Right atrium auricular region (tissue), 2 donors: Measurements from ENCODE around the gene CLTA. TPM values are rescaled to one million over a fixed set of nuclear protein-coding genes. Genes with fewer than 3 reads are reported as not detected.
"Not testable (repeated sequence)": the region's sequence is repeated elsewhere in the genome, so short reads cannot be mapped to it uniquely, and the experiment has no call there.

Source experiments
- DNase-seq: peaks from one replicate; pipeline ENCODE4 v3.0.0-alpha.2; 2019; ENCODE audit warnings: low spot score
- H3K27ac ChIP-seq, 2 donors: fragments of 200-600 bp; sonication (generic); 1 replicate in 1 of 2; 2 replicates in 1 of 2; pipeline ENCODE4 v1.5.1; 2016 to 2019
- H3K27me3 ChIP-seq, 2 donors: fragments of 200-600 bp; sonication (generic); one replicate each; pipeline versions ENCODE4 v1.5.1 to v1.6.0; 2017 to 2019
- H3K36me3 ChIP-seq: fragments of 200-600 bp; sonication (generic); one replicate; pipeline ENCODE4 v1.5.1; 2016
- H3K4me1 ChIP-seq, 2 donors: fragments of 200-600 bp; sonication (generic); one replicate each; pipeline versions ENCODE4 v1.5.1 to v1.6.0; 2017 to 2019
- H3K4me3 ChIP-seq, 2 donors: fragments of 200-600 bp; sonication (generic); 1 replicate in 1 of 2; 2 replicates in 1 of 2; pipeline ENCODE4 v1.5.1; 2017 to 2019; ENCODE audit warnings: mild to moderate bottlenecking in 1 of 2, moderate library complexity in 1 of 2
- H3K9me3 ChIP-seq, 2 donors: fragments of 200-600 bp; sonication (generic); one replicate each; pipeline ENCODE4 v1.5.1; 2019
- CTCF ChIP-seq, 2 donors: fragments of 200-600 bp; sonication (generic); IDR thresholded peaks; one replicate each; pipeline ENCODE4 v1.5.1; 2019; ENCODE audit warnings: antibody characterized with exemption in 2 of 2
- total RNA-seq, 2 donors: library from RNA; depleted of rRNA; stranded (reverse); fragments of >200 nt; gene quantifications; one replicate each; pipeline ENCODE4 v1.1.0, GENCODE V29; 2016

The CLTA gene
- total RNA-seq, 2 donors from 2014 or later: 67.2 to 87.7 TPM

- no peaks in the 10 kb centered on the region for H3K9me3 ChIP-seq
- no peak overlapping the region for H3K4me3 ChIP-seq
- H3K27me3 ChIP-seq: no peaks in the 10 kb centered on the region
- no peaks in the 10 kb centered on the region for H3K36me3 ChIP-seq
- no peak overlapping the region for H3K27ac ChIP-seq
- no peak for DNase-seq
- TF ChIP-seq CTCF (IDR thresholded peaks at IDR 0.05): no peak
- no peaks in the 10 kb centered on the region for H3K4me1 ChIP-seq
These were observed 16.9 kb upstream of the CLTA start for GRCh38 chr9:36173861-36174260.

DNA sequence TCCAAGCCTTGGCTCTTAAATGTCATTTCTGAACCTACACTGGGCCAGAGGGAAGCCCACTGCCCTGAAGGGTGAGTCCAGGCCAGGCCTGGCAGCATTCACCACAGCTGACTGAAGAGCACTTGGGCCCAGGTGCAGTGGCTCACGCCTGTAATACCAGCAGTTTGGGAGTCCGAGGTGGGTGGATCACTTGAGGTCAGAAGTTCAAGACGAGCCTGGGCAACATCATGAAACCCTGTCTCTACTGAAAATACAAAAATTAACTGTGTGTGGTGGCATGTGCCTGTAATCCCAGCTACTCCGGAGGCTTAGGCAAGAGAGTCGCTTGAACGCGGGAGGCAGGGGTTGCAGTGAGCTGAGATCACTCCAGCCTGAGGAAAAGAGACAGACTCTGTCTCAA, 16.4 kb upstream of the CLTA start:
- Histone ChIP-seq H3K4me1 (no peaks in the 10 kb centered on the region), H3K9me3 (no peaks in the 10 kb centered on the region), H3K27ac (no peak overlapping the region), H3K27me3 (no peaks in the 10 kb centered on the region), H3K36me3 (no peaks in the 10 kb centered on the region), H3K4me3 (no peak overlapping the region)
- TF ChIP-seq CTCF (IDR thresholded peaks at IDR 0.05): no peak
- no peak for DNase-seq

GRCh38 chr9:36174731-36175130, 16.0 kb upstream of the CLTA start:
- no peaks in the 10 kb centered on the region for H3K9me3 ChIP-seq
- no peaks in the 10 kb centered on the region for H3K36me3 ChIP-seq
- H3K27ac ChIP-seq: no peak overlapping the region
- no peaks in the 10 kb centered on the region for H3K4me1 ChIP-seq
- TF ChIP-seq CTCF (IDR thresholded peaks at IDR 0.05): no peak
- no peak for DNase-seq
- H3K4me3 ChIP-seq: no peak overlapping the region
- no peaks in the 10 kb centered on the region for H3K27me3 ChIP-seq

DNA sequence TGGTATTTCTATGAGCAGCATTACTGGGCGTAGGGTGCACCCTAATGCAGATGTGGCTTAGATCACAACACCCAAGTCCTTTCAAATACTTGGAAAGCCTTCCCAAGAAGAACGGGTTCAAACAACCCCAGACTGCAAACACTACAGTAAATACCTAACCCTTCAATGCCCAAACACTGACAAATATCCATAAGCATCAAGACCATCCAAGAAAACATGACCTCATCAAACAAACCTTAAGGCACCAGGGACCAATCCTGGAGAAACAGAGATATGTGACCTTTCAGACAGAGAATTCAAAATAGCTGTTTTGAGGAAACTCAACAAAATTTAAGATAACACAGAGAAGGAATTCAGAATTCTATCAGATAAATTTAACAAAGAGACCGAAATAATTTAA, 15.5 kb upstream of the CLTA start:
- not testable (repeated sequence) for DNase-seq

GRCh38 chr9:36176496-36176895, 14.2 kb upstream of the CLTA start:
- not testable (repeated sequence) for H3K4me1 ChIP-seq, DNase-seq, H3K4me3 ChIP-seq, H3K27ac ChIP-seq, H3K27me3 ChIP-seq, H3K9me3 ChIP-seq, H3K36me3 ChIP-seq

More for the DNA sequence above, 15.5 kb upstream of the CLTA start:
- H3K4me3 ChIP-seq, H3K36me3 ChIP-seq, H3K27me3 ChIP-seq, H3K9me3 ChIP-seq, H3K27ac ChIP-seq, H3K4me1 ChIP-seq: not testable (repeated sequence)

DNA sequence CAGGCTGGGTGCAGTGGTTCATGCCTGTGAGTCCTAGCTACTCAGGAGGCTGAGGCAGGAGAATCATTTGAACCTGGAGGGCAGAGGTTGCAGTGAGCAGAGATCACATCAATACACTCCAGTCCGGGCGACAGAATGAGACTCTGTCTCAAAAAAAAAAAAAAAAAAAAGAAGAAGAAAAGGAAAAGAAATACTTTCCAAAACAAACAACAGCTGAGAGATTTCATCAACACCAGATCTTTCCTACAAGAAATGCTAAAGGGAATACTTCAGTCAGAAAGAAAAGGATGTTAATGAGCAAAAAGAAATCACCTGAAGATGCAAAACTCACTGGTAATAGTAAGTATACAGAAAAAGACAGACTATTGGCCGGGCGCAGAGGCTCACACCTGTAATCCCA, 13.2 kb upstream of the CLTA start:
- no peaks in the 10 kb centered on the region for H3K27me3 ChIP-seq
- no peaks in the 10 kb centered on the region for H3K4me1 ChIP-seq
- DNase-seq: peak; percentile 23
- no peak overlapping the region for H3K4me3 ChIP-seq
- H3K9me3 ChIP-seq: no peaks in the 10 kb centered on the region
- H3K36me3 ChIP-seq: no peaks in the 10 kb centered on the region
- H3K27ac ChIP-seq: no peak overlapping the region
- TF ChIP-seq CTCF (IDR thresholded peaks at IDR 0.05): no peak

DNA sequence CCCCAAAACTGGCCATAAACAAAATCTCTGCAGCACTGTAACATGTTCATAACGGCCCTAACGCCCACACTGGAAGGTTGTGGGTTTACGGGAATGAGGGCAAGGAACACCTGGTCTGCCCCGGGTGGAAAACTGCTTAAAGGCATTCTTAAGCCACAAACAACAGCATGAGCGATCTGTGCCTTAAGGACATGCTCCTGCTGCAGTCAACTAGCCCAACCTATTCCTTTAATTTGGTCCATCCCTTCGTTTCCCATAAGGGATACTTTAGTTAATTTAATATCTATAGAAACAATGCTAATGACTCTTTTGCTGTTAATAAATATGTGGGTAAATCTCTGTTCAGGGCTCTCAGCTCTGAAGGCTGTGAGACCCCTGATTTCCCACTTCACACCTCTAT, 10.5 kb upstream of the CLTA start:
- not testable (repeated sequence) for H3K36me3 ChIP-seq, H3K27me3 ChIP-seq, H3K4me1 ChIP-seq

More for the DNA sequence above, 10.5 kb upstream of the CLTA start:
- H3K4me3 ChIP-seq, H3K27ac ChIP-seq, H3K9me3 ChIP-seq, DNase-seq: not testable (repeated sequence)
